KMS-11 (cell line): ENCODE data around the gene OSBPL10.

Source experiments
- H2AFZ ChIP-seq: fragments of 200-600 bp; sonication (generic); 2 replicates; pipeline ENCODE4 v1.6.1; 2016; ENCODE audit warnings: antibody characterized with exemption, mixed run types, low read depth
- H3K27ac ChIP-seq: fragments of 200-600 bp; sonication (generic); 2 replicates; pipeline ENCODE4 v1.6.1; 2016; ENCODE audit warnings: mild to moderate bottlenecking, mixed run types
- H3K27me3 ChIP-seq: fragments of 200-600 bp; sonication (generic); 2 replicates; pipeline ENCODE4 v1.6.1; 2017; ENCODE audit warnings: mild to moderate bottlenecking, low read depth, mixed run types, moderate library complexity; ENCODE audit not compliant: insufficient read depth
- H3K36me3 ChIP-seq: fragments of 200-600 bp; sonication (generic); 2 replicates; pipeline ENCODE4 v1.6.1; 2017; ENCODE audit warnings: mild to moderate bottlenecking, mixed run types; ENCODE audit not compliant: insufficient read depth
- H3K4me1 ChIP-seq: fragments of 200-600 bp; sonication (generic); 2 replicates; pipeline ENCODE4 v1.6.1; 2016; ENCODE audit warnings: mild to moderate bottlenecking, low read depth, mixed run types; ENCODE audit not compliant: poor library complexity, severe bottlenecking
- H3K4me2 ChIP-seq: fragments of 200-600 bp; sonication (generic); 2 replicates; pipeline ENCODE4 v1.7.0; 2016; ENCODE audit warnings: mild to moderate bottlenecking, mixed run types
- H3K4me3 ChIP-seq: fragments of 200-600 bp; sonication (generic); IDR thresholded peaks from 2 replicates; pipeline ENCODE4 v1.6.1; 2017; ENCODE audit warnings: low read depth, low read length, mixed read lengths; ENCODE audit not compliant: insufficient read depth
- H3K79me2 ChIP-seq: fragments of 200-600 bp; sonication (generic); 2 replicates; pipeline ENCODE4 v1.6.1; 2016; ENCODE audit warnings: low read depth, mixed run types; ENCODE audit not compliant: insufficient read depth
- H3K9ac ChIP-seq: fragments of 200-600 bp; sonication (generic); 2 replicates; pipeline ENCODE4 v1.6.1; 2016; ENCODE audit warnings: mild to moderate bottlenecking, mixed run types
- H4K20me1 ChIP-seq: fragments of 200-600 bp; sonication (generic); 2 replicates; pipeline ENCODE4 v1.6.1; 2016; ENCODE audit warnings: mild to moderate bottlenecking, mixed run types; ENCODE audit not compliant: insufficient read depth
- CTCF ChIP-seq: fragments of 200-600 bp; sonication (generic); conservative IDR thresholded peaks from 2 replicates; pipeline ENCODE4 v1.6.1; 2017; ENCODE audit warnings: low read depth, mild to moderate bottlenecking, antibody characterized with exemption, low read length, moderate library complexity, mixed read lengths

Gene OSBPL10

DNA sequence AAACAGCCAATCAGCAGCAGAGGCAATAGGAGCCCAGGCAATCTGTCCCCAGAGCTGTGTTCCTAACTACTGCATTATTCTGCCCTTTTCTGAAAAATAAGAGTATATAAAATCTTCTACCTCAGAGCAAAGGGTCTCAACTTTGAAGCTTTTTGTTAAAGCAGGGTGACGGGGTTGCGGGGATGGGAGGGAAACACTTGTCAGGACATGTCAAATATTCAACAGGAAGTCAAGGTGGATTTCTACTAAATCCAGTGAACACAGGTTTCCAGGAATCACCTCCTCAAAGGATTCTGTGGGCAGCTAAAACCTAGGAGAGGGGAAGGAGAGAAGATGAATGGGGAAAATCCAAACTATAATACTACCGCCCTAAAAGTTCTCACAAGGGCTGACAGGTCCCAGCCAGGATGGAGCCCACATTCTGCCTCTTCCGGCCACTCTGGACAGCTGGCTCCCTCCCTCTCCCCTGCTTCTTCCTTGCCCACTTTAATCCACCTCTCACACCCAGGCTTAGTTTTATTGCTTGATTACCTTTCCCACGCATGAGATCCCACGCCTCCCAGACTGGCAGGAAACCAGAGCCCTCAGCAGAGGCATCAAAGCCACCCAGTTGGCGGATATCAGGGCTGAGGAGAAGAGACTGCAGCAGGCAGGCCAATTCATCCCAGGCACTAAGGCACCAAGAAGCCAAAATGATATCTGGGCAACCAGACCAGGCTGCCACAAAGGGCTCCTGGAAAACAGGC, 77.2 kb downstream of the OSBPL10 start:
- no peak overlapping the region for H3K4me3 ChIP-seq
- H3K27me3 ChIP-seq = no peaks in the 10 kb centered on the region
- no peak overlapping the region for H3K27ac ChIP-seq
- H3K79me2 ChIP-seq = no peaks in the 10 kb centered on the region
- no peak overlapping the region for H2AFZ ChIP-seq
- H3K4me1 ChIP-seq = no peaks in the 10 kb centered on the region
- H3K36me3 ChIP-seq = no peaks in the 10 kb centered on the region
- no peaks in the 10 kb centered on the region for H4K20me1 ChIP-seq
- no peak for TF ChIP-seq CTCF
- H3K4me2 ChIP-seq = no peak overlapping the region
- H3K9ac ChIP-seq = no peak overlapping the region

GRCh38 chr3:31900583-31900982, 80.5 kb downstream of the OSBPL10 start:
- Histone ChIP-seq H3K27me3 (no peaks in the 10 kb centered on the region), H3K4me2 (no peak overlapping the region), H3K27ac (no peak overlapping the region), H4K20me1 (no peaks in the 10 kb centered on the region), H3K79me2 (no peaks in the 10 kb centered on the region), H3K9ac (no peak overlapping the region), H2AFZ (no peak overlapping the region), H3K36me3 (no peaks in the 10 kb centered on the region), H3K4me1 (no peaks in the 10 kb centered on the region), H3K4me3 (no peak overlapping the region)
- TF ChIP-seq CTCF = no peak

GRCh38 chr3:31896648-31897433, 84.2 kb downstream of the OSBPL10 start:
- no peak overlapping the region for H3K9ac ChIP-seq
- TF ChIP-seq CTCF = no peak
- H3K27me3 ChIP-seq = no peaks in the 10 kb centered on the region
- no peaks in the 10 kb centered on the region for H4K20me1 ChIP-seq
- no peak overlapping the region for H3K4me2 ChIP-seq
- H2AFZ ChIP-seq = no peak overlapping the region
- H3K4me1 ChIP-seq = no peaks in the 10 kb centered on the region
- no peak overlapping the region for H3K27ac ChIP-seq
- H3K79me2 ChIP-seq = no peaks in the 10 kb centered on the region
- no peak overlapping the region for H3K4me3 ChIP-seq
- H3K36me3 ChIP-seq = no peaks in the 10 kb centered on the region

GRCh38 chr3:31896026-31896425, 85.0 kb downstream of the OSBPL10 start:
- Histone ChIP-seq H3K9ac (no peak overlapping the region), H3K4me2 (no peak overlapping the region), H3K27ac (no peak overlapping the region), H3K27me3 (no peaks in the 10 kb centered on the region), H3K4me1 (no peaks in the 10 kb centered on the region), H4K20me1 (no peaks in the 10 kb centered on the region), H3K4me3 (no peak overlapping the region), H2AFZ (no peak overlapping the region), H3K36me3 (no peaks in the 10 kb centered on the region), H3K79me2 (no peaks in the 10 kb centered on the region)
- no peak for TF ChIP-seq CTCF
